Retinal pigment epithelial cell (primary cell): ENCODE data around the gene EIF3I.

Source experiments
- DNase-seq: peaks from one replicate; pipeline ENCODE4 v3.0.0-alpha.2; 2010; ENCODE audit warnings: low read depth
- H3K4me3 ChIP-seq: 2 replicates; pipeline ENCODE4 v1.5.1; 2011; ENCODE audit warnings: mild to moderate bottlenecking, low read length, control low read depth, moderate library complexity
- TF ChIP-seq, protein P1 (sequence below): conservative IDR thresholded peaks from 2 replicates; pipeline ENCODE4 v1.5.1; 2011; ENCODE audit warnings: low read depth, low read length, control low read depth, inconsistent platforms

EIF3I gene

GRCh38 chr1:32221980-32222755 is at the start of gene EIF3I, which contains the start of gene TMEM234:
TSS of gene EIF3I (plus strand) at chr1:32222407. CDS start at chr1:32222442, 35 bp downstream.
TSS of gene TMEM234 (minus strand) at chr1:32222353. CDS start at chr1:32222322, 31 bp downstream.
- TF ChIP-seq, protein P1, sequence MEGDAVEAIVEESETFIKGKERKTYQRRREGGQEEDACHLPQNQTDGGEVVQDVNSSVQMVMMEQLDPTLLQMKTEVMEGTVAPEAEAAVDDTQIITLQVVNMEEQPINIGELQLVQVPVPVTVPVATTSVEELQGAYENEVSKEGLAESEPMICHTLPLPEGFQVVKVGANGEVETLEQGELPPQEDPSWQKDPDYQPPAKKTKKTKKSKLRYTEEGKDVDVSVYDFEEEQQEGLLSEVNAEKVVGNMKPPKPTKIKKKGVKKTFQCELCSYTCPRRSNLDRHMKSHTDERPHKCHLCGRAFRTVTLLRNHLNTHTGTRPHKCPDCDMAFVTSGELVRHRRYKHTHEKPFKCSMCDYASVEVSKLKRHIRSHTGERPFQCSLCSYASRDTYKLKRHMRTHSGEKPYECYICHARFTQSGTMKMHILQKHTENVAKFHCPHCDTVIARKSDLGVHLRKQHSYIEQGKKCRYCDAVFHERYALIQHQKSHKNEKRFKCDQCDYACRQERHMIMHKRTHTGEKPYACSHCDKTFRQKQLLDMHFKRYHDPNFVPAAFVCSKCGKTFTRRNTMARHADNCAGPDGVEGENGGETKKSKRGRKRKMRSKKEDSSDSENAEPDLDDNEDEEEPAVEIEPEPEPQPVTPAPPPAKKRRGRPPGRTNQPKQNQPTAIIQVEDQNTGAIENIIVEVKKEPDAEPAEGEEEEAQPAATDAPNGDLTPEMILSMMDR, result no peak
- H3K4me3 ChIP-seq, result peak within 1 kb of the TSS; percentile 98
- peak; percentile 61 for DNase-seq

DNA sequence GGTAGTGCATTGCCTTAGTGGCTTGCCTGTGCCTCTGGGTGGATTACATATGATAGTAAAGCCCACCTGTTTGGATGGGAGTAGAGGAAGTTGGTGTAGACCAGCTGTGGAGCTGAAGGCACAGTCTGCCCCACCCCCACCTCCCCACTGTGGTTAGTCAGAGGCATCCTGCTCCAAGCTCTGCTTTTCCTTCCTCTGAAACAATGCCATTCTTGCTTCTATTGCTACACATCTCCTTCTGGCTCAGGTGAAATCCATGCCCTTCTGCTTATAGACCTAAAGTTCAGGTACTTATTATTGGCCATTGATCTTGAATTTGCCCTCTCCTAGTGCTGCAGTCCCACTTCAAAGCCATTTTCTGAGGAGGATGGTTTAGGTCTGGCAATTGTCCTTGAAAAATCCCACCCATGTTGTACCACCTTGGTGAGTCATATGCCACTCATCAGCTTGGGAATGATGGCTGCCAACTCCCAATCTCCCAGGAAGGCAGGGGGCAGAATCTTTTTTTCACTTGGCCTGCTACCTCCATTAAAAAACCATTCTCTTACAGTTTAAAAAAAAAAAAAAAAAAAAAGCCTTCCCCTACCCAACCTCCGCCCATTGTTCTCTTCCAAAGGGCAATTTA is 49.5 kb upstream of the EIF3I start:
- TF ChIP-seq, protein P1, result no peak
- DNase-seq, result no peak
- H3K4me3 ChIP-seq, result no peak overlapping the region

- H3K4me3 ChIP-seq, result no peak overlapping the region
- no peak for DNase-seq
- TF ChIP-seq, protein P1, result no peak
These were observed 43.6 kb upstream of the EIF3I start for GRCh38 chr1:32178380-32179192.

GRCh38 chr1:32179193-32179442 is 43.1 kb upstream of the EIF3I start:
- TF ChIP-seq, protein P1, result no peak
- DNase-seq, result no peak
- H3K4me3 ChIP-seq, result peak overlapping the region; percentile 46

DNA sequence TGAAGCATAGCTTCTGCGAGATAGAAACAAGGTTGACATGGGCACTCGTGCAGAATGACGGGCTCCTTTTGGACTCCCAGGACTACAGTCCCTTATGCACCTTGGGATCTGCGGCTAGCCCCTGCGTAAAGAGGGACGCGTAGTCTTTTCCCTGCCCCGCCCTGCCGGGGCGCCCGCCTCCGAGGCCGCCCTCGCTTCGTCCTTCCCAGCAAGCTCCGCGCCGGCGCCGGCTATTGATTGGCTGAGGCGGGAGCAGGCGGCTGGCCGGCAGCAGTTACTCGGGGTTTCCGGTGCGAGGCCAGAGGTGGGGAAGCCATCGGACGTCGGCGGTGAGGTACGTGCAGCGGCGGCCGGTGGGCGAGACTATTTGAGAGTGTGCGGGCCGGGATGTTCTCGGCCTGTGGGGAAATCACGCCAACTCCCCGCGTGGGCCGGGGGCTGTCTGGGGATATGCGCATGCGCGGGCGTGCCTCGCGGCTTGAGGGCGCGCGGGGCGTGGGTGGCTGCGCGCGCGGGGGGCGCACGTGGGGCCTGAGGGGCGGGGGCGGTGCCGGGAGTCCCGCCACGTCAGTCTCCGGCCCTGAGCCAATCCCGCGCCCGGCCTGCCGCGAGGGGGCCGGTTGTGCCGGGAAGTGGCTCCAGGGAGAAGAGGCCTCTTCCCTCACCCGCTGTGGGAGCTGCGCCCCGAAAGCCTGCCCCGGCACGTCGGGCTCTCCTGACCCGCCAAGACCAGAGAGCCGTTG is 42.6 kb upstream of the EIF3I start, which contains the start of gene TXLNA:
TXLNA (plus strand) TSS at position 233 of the 743 bp plus-strand sequence. CDS start 671 bp downstream, outside the sequence.
- TF ChIP-seq, protein P1, result no peak
- peak; percentile 56 for DNase-seq

GRCh38 chr1:32180186-32181060 is 41.8 kb upstream of the EIF3I start:
- TF ChIP-seq, protein P1, result no peak
- peak overlapping the region; percentile 66 for H3K4me3 ChIP-seq
- DNase-seq, result peak; percentile 23

More for the DNA sequence above, 42.6 kb upstream of the EIF3I start, which contains the start of gene TXLNA:
- H3K4me3 ChIP-seq, result peak within 1 kb of the TSS; percentile 66
